PC-3 (cell line): ENCODE data around the gene PCDHGC3.

Source experiments
- CTCF ChIP-seq: fragments of 300-600 bp; sonication (generic); conservative IDR thresholded peaks from 2 replicates; pipeline ENCODE4 v1.5.1; 2017; ENCODE audit warnings: antibody characterized with exemption, low read depth, mild to moderate bottlenecking, low read length
- EZH2 ChIP-seq: fragments of 300-600 bp; sonication (generic); IDR thresholded peaks from one replicate; pipeline ENCODE4 v1.6.1; 2017; ENCODE audit warnings: antibody characterized with exemption, mild to moderate bottlenecking, low read length; ENCODE audit not compliant: unreplicated experiment

DNA sequence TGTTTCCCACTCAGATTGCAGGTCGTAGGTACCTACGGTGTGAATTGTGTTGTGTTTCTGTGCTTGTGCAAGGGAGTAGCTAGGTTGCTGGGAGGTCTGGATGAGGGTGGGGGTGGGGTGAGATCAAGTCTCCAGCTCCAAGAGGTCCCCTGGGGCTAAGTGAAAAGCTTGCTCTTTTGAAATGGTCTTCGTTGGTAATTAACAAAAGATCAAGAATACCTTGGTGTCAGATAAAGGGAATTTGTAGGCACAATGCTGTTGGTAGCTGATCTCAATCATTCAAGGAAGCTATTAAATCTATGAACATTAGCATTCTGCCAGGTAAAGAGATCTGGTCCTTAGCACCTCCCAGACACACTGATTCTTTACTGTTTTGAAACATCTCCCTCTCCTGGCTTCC, 8.1 kb downstream of the PCDHGC3 start:
- TF ChIP-seq CTCF (no peak), EZH2 (no peak)
